H1 (cell line): ENCODE data around the gene PACS1. TPM values are rescaled to one million over a fixed set of nuclear protein-coding genes. Genes with fewer than 3 reads are reported as not detected.

Source experiments
- FOSL1 ChIP-seq: IDR thresholded peaks from 2 replicates; pipeline ENCODE4 v1.6.1; 2011; ENCODE audit warnings: mild to moderate bottlenecking, low read depth, low read length, moderate library complexity; ENCODE audit not compliant: insufficient read depth
- SAP30 ChIP-seq: fragments of 300-600 bp; sonication (generic); IDR thresholded peaks from 2 replicates; pipeline ENCODE4 v1.7.1; 2012; ENCODE audit warnings: low read length, moderate library complexity, mild to moderate bottlenecking, inconsistent platforms; ENCODE audit not compliant: insufficient read depth, insufficient replicate concordance
- polyA plus RNA-seq, 7 experiments: library from polyadenylated mRNA; depleted of rRNA in 3 of 7; stranded (reverse) in 5 of 7; unstranded in 2 of 7; fragments of >200 nt in 5 of 7; fragments of 200-250 nt in 2 of 7; gene quantifications; 1 replicate in 5 of 7; 2 replicates in 1 of 7; 4 replicates in 1 of 7; pipeline versions ENCODE4 v1.2.1 to v1.2.3, GENCODE V29; 2011 to 2013; ENCODE audit warnings: missing spikeins in 2 of 7, mixed read lengths in 2 of 7
- total RNA-seq: library from RNA; stranded (reverse); fragmentation: NEBNext Ultra II Directional; extraction: Animal tissue kit (Norgen Biotek cat#: 25700); gene quantifications from 2 replicates; pipeline ENCODE4 v1.2.1, GENCODE V29; 2021
- TF ChIP-seq, protein P1 (sequence below): fragments of 300-600 bp; sonication (generic); IDR thresholded peaks from 2 replicates; pipeline ENCODE4 v1.7.1; 2012; ENCODE audit warnings: low read length, moderate library complexity, mild to moderate bottlenecking, inconsistent platforms; ENCODE audit not compliant: insufficient replicate concordance

Gene PACS1
- total and polyA plus RNA-seq, 2 of the 8 experiments (the other 6 are each of a cell fraction or from before 2014, with no cell fraction given), result 11.5 to 36.0 TPM

DNA sequence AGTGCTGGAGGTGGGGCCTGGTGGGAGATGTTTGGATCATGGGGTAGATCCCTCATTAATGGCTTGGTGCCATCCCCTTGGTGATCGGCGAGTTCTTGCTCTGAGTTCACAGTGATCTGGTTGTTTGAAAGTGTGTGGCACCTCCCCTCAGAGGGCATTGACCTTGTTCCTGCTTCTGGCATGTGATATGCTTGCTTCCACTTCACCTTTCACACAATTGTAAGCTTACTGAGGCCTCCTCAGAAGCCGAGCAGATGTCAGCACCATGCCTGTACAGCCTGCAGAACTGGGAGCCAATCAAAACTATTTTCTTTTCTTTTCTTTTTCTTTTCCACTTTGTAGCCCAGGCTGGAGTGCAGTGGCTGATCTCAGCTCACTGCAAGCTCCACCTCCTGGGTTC lies 32.7 kb upstream of the PACS1 start (continued):
- TF ChIP-seq, protein P1, sequence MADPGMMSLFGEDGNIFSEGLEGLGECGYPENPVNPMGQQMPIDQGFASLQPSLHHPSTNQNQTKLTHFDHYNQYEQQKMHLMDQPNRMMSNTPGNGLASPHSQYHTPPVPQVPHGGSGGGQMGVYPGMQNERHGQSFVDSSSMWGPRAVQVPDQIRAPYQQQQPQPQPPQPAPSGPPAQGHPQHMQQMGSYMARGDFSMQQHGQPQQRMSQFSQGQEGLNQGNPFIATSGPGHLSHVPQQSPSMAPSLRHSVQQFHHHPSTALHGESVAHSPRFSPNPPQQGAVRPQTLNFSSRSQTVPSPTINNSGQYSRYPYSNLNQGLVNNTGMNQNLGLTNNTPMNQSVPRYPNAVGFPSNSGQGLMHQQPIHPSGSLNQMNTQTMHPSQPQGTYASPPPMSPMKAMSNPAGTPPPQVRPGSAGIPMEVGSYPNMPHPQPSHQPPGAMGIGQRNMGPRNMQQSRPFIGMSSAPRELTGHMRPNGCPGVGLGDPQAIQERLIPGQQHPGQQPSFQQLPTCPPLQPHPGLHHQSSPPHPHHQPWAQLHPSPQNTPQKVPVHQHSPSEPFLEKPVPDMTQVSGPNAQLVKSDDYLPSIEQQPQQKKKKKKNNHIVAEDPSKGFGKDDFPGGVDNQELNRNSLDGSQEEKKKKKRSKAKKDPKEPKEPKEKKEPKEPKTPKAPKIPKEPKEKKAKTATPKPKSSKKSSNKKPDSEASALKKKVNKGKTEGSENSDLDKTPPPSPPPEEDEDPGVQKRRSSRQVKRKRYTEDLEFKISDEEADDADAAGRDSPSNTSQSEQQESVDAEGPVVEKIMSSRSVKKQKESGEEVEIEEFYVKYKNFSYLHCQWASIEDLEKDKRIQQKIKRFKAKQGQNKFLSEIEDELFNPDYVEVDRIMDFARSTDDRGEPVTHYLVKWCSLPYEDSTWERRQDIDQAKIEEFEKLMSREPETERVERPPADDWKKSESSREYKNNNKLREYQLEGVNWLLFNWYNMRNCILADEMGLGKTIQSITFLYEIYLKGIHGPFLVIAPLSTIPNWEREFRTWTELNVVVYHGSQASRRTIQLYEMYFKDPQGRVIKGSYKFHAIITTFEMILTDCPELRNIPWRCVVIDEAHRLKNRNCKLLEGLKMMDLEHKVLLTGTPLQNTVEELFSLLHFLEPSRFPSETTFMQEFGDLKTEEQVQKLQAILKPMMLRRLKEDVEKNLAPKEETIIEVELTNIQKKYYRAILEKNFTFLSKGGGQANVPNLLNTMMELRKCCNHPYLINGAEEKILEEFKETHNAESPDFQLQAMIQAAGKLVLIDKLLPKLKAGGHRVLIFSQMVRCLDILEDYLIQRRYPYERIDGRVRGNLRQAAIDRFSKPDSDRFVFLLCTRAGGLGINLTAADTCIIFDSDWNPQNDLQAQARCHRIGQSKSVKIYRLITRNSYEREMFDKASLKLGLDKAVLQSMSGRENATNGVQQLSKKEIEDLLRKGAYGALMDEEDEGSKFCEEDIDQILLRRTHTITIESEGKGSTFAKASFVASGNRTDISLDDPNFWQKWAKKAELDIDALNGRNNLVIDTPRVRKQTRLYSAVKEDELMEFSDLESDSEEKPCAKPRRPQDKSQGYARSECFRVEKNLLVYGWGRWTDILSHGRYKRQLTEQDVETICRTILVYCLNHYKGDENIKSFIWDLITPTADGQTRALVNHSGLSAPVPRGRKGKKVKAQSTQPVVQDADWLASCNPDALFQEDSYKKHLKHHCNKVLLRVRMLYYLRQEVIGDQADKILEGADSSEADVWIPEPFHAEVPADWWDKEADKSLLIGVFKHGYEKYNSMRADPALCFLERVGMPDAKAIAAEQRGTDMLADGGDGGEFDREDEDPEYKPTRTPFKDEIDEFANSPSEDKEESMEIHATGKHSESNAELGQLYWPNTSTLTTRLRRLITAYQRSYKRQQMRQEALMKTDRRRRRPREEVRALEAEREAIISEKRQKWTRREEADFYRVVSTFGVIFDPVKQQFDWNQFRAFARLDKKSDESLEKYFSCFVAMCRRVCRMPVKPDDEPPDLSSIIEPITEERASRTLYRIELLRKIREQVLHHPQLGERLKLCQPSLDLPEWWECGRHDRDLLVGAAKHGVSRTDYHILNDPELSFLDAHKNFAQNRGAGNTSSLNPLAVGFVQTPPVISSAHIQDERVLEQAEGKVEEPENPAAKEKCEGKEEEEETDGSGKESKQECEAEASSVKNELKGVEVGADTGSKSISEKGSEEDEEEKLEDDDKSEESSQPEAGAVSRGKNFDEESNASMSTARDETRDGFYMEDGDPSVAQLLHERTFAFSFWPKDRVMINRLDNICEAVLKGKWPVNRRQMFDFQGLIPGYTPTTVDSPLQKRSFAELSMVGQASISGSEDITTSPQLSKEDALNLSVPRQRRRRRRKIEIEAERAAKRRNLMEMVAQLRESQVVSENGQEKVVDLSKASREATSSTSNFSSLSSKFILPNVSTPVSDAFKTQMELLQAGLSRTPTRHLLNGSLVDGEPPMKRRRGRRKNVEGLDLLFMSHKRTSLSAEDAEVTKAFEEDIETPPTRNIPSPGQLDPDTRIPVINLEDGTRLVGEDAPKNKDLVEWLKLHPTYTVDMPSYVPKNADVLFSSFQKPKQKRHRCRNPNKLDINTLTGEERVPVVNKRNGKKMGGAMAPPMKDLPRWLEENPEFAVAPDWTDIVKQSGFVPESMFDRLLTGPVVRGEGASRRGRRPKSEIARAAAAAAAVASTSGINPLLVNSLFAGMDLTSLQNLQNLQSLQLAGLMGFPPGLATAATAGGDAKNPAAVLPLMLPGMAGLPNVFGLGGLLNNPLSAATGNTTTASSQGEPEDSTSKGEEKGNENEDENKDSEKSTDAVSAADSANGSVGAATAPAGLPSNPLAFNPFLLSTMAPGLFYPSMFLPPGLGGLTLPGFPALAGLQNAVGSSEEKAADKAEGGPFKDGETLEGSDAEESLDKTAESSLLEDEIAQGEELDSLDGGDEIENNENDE, result no peak
- TF ChIP-seq SAP30, result no peak
- TF ChIP-seq FOSL1, result no peak
